Vagina (tissue), 2 donors: ENCODE measurements around the gene HABP2. TPM values are rescaled to one million over a fixed set of nuclear protein-coding genes. Genes with fewer than 3 reads are reported as not detected.
A peak's percentile ranks its signal among the peaks of the same experiment; 100 is the strongest.

Experiments used
- DNase-seq, 2 donors: peaks; one replicate each; pipeline ENCODE4 v3.0.0-alpha.2; 2017; ENCODE audit errors: extremely low spot score in 2 of 2
- H3K27ac ChIP-seq: fragments of 200-600 bp; sonication (generic); one replicate; pipeline ENCODE4 v1.5.1; 2019
- H3K27me3 ChIP-seq: fragments of 200-600 bp; sonication (generic); one replicate; pipeline ENCODE4 v1.5.1; 2019
- H3K36me3 ChIP-seq, 2 donors: fragments of 200-600 bp; sonication (generic); one replicate each; pipeline ENCODE4 v1.5.1; 2017 to 2019
- H3K4me1 ChIP-seq: fragments of 200-600 bp; sonication (generic); one replicate; pipeline ENCODE4 v1.5.1; 2019
- H3K4me3 ChIP-seq, 2 donors: fragments of 200-600 bp; sonication (generic); 1 replicate in 1 of 2; 2 replicates in 1 of 2; pipeline ENCODE4 v1.5.1; 2016 to 2019
- H3K9me3 ChIP-seq: fragments of 200-600 bp; sonication (generic); one replicate; pipeline ENCODE4 v1.5.1; 2019
- POLR2A ChIP-seq, 2 donors: fragments of 450-650 bp; IDR thresholded peaks; one replicate each; pipeline ENCODE4 v1.6.1; 2017; ENCODE audit warnings: antibody characterized with exemption in 2 of 2, mild to moderate bottlenecking in 2 of 2, moderate library complexity in 2 of 2
- POLR2AphosphoS5 ChIP-seq, 2 donors: sonication (generic); formaldehyde crosslinking; IDR thresholded peaks; one replicate each; pipeline ENCODE4 v1.9.0; 2017; ENCODE audit warnings: antibody characterized with exemption in 2 of 2, mild to moderate bottlenecking in 2 of 2, low read depth in 1 of 2; ENCODE audit not compliant: insufficient read depth in 1 of 2
- intact Hi-C: fragments of 100-400 bp; cut with DNase I; formaldehyde crosslinking; loops from one replicate; pipeline ENCODE4 v1.15.1; 2023
- total RNA-seq: library from RNA; depleted of rRNA; stranded (reverse); fragments of >200 nt; gene quantifications from one replicate; pipeline ENCODE4 v1.2.3, GENCODE V29; 2016
- TF ChIP-seq, protein P1 (sequence below), 3 experiments: fragments of 450-650 bp in 2 of 3; fragments of 200-600 bp in 1 of 3; sonication (generic) in 1 of 3; IDR thresholded peaks; one replicate each; pipeline ENCODE4 v1.5.1; 2017 to 2019; ENCODE audit warnings: antibody characterized with exemption in 3 of 3, mild to moderate bottlenecking in 2 of 3, moderate library complexity in 2 of 3

The HABP2 gene
- total RNA-seq, 1 donor from 2014 or later = not detected

DNA sequence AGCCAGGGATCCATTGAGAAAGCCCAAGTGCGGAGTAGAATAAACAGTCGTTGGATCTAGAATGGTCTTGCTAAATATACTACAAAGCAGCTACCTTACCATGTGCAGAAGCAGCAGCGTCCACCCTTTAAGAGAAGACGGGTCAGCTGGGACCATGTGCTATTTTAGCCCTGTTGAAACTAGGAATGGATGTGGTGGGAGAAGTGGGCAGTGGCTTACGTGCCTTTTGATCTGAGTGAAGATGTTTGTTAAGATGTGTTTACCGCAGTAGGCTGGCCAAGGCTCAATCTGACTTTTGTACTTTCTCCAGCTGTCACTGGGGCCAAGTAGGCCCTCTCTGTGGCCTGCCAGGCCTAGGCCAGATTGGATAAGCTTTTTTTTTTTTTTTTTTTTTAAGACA is 9.2 kb downstream of the HABP2 start:
- DNase-seq = no peak
- TF ChIP-seq POLR2A (IDR thresholded peaks at IDR 0.05) (no peak), POLR2AphosphoS5 (IDR thresholded peaks at IDR 0.05; ENCODE audit: insufficient read depth in 1 of 2, low read depth in 1 of 2) (no peak)
- TF ChIP-seq, protein P1, sequence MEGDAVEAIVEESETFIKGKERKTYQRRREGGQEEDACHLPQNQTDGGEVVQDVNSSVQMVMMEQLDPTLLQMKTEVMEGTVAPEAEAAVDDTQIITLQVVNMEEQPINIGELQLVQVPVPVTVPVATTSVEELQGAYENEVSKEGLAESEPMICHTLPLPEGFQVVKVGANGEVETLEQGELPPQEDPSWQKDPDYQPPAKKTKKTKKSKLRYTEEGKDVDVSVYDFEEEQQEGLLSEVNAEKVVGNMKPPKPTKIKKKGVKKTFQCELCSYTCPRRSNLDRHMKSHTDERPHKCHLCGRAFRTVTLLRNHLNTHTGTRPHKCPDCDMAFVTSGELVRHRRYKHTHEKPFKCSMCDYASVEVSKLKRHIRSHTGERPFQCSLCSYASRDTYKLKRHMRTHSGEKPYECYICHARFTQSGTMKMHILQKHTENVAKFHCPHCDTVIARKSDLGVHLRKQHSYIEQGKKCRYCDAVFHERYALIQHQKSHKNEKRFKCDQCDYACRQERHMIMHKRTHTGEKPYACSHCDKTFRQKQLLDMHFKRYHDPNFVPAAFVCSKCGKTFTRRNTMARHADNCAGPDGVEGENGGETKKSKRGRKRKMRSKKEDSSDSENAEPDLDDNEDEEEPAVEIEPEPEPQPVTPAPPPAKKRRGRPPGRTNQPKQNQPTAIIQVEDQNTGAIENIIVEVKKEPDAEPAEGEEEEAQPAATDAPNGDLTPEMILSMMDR (IDR thresholded peaks at IDR 0.05) = no peak

DNA sequence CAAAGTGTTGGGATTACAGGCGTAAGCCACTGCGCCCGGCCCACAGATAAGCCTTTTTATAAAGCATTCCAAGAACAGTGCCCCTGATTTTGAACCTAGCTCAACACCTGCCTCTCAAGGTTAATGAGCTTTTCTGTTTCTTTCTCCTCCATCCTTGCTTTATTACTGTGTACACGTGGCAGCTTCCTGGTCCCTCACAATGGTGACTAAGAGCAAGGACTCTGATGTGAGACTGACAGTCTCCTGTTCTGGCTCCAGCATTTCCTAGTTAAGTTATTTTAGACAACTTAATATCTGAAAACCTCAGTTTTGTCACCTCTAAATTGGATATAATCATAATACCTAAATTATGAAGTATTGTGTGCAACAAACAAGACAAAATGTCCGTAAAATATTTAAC is 9.9 kb downstream of the HABP2 start:
- Histone ChIP-seq H3K4me1 (peaks cover 3% of the 10 kb centered on the region), H3K4me3 (no peak overlapping the region), H3K36me3 (no peaks in the 10 kb centered on the region), H3K9me3 (no peaks in the 10 kb centered on the region), H3K27ac (no peak overlapping the region), H3K27me3 (no peaks in the 10 kb centered on the region)
- TF ChIP-seq POLR2A (IDR thresholded peaks at IDR 0.05) = no peak
- TF ChIP-seq POLR2AphosphoS5 (IDR thresholded peaks at IDR 0.05; ENCODE audit: insufficient read depth in 1 of 2, low read depth in 1 of 2) = no peak
- intact Hi-C loops = no loop called here
- DNase-seq = no peak

More for the DNA sequence above, 9.2 kb downstream of the HABP2 start:
- Histone ChIP-seq H3K27ac (no peak overlapping the region), H3K36me3 (no peaks in the 10 kb centered on the region), H3K4me1 (peaks cover 9% of the 10 kb centered on the region), H3K27me3 (no peaks in the 10 kb centered on the region), H3K4me3 (no peak overlapping the region), H3K9me3 (no peaks in the 10 kb centered on the region)
- intact Hi-C loops = no loop called here

DNA sequence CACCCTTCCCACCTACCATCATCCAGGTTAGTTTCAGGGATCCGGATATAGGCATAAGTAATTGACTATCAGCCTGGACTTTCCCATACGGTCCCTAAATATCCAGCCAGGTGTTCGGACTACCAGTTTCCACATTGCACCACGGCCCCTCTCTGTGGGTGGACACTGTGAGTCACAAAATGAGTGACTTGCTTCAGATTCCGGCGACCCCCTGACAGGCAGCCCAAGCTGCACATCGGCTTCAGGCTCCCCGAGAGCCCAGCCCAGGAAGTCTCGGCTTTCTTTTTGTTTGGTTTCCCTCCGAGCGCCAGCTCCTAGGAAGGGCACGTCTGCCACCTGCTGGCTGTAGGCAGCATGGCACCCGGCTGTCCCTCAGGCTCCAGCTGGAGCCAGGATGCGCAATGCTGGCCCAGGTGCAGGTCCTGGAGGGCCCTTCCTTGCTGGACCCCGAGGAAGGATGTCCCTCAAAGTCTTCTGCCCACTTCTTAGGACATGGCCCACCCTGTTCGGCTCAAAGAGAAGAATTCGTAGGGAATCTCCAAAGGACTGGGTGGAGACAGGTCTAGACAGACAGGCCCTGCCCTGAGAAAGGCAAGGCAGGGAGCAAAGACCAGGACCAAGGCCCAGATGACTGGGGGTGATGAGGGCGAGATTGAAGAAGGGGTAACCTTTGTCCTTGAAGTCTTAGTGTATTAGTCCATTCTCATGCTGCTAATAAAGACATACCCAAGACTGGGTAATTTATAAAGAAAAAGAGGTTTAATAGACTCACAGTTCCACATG is 10.6 kb downstream of the HABP2 start:
- DNase-seq = no peak

DNA sequence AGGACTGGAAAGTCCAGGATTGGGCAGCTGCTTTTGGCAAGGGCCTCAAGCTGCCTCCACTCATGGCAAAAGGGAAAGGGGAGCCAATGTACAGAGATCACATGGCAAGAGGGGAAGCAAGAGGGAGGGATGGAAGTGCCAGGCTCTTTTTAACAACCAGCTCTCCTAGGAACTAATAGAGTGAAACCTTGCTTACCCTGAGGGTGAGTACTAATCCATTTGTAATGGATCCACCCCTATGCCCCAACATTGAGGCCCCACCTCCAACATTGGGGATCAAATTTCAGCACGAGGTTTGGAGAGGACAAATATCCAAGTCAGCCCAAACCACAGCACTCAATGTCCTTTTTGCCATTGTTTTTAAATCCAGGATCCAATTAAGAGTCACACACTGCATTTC is 12.5 kb downstream of the HABP2 start:
- intact Hi-C loops = no loop called here
- H3K4me1 ChIP-seq = no peaks in the 10 kb centered on the region
- H3K27ac ChIP-seq = no peak overlapping the region
- no peaks in the 10 kb centered on the region for H3K9me3 ChIP-seq
- H3K27me3 ChIP-seq = no peaks in the 10 kb centered on the region
- TF ChIP-seq POLR2AphosphoS5 (IDR thresholded peaks at IDR 0.05; ENCODE audit: insufficient read depth in 1 of 2, low read depth in 1 of 2) (no peak), POLR2A (IDR thresholded peaks at IDR 0.05) (no peak)
- TF ChIP-seq, protein P1 (IDR thresholded peaks at IDR 0.05) = no peak
- no peak overlapping the region for H3K4me3 ChIP-seq
- no peaks in the 10 kb centered on the region for H3K36me3 ChIP-seq
- DNase-seq = no peak

More for the DNA sequence above, 10.6 kb downstream of the HABP2 start:
- no peaks in the 10 kb centered on the region for H3K4me1 ChIP-seq
- peak overlapping the region; percentile 24 to 46 for H3K4me3 ChIP-seq
- no peaks in the 10 kb centered on the region for H3K27me3 ChIP-seq
- no peaks in the 10 kb centered on the region for H3K9me3 ChIP-seq
- intact Hi-C loops = no loop called here
- TF ChIP-seq POLR2AphosphoS5 (IDR thresholded peaks at IDR 0.05; ENCODE audit: insufficient read depth in 1 of 2, low read depth in 1 of 2) (peak in 1 of 2 donors; percentile 22), POLR2A (IDR thresholded peaks at IDR 0.05) (no peak)
- TF ChIP-seq, protein P1 (IDR thresholded peaks at IDR 0.05) = peak; percentile 88 to 94 (median 91)
- H3K36me3 ChIP-seq = no peaks in the 10 kb centered on the region
- H3K27ac ChIP-seq = no peak overlapping the region

DNA sequence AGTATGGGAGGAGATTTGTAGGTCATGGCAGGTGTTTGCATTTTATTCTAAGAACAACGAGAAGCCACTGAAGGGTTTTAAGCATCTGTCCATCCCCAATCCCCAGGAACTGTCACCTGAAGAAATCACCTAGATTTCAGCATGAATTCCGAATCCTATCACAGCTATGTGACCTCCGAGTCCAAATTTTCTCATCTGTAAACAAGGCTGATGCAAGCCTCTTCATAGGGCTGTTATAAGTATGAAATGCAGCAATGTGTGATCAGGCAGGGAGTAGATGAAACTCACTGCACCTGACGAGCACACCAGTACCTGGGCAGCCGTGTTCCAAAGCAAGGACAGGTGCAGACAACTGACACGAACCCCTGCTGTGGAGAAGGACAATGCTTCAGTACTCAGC is 14.0 kb downstream of the HABP2 start:
- TF ChIP-seq POLR2AphosphoS5 (IDR thresholded peaks at IDR 0.05; ENCODE audit: insufficient read depth in 1 of 2, low read depth in 1 of 2) = no peak
- no peak for TF ChIP-seq POLR2A (IDR thresholded peaks at IDR 0.05)
- TF ChIP-seq, protein P1 (IDR thresholded peaks at IDR 0.05) = no peak
- no peak for DNase-seq
- no peaks in the 10 kb centered on the region for H3K4me1 ChIP-seq
- no peaks in the 10 kb centered on the region for H3K27me3 ChIP-seq
- H3K9me3 ChIP-seq = no peaks in the 10 kb centered on the region
- intact Hi-C loops = no loop called here
- no peak overlapping the region for H3K4me3 ChIP-seq
- H3K36me3 ChIP-seq = no peaks in the 10 kb centered on the region
- H3K27ac ChIP-seq = no peak overlapping the region
